ENCODE data around the gene MFSD11. TPM values are rescaled to one million over a fixed set of nuclear protein-coding genes. Genes with fewer than 3 reads are reported as not detected.

Gene MFSD11
- polyA plus RNA-seq, 1 donor from 2014 or later: 36.1 TPM

DNA sequence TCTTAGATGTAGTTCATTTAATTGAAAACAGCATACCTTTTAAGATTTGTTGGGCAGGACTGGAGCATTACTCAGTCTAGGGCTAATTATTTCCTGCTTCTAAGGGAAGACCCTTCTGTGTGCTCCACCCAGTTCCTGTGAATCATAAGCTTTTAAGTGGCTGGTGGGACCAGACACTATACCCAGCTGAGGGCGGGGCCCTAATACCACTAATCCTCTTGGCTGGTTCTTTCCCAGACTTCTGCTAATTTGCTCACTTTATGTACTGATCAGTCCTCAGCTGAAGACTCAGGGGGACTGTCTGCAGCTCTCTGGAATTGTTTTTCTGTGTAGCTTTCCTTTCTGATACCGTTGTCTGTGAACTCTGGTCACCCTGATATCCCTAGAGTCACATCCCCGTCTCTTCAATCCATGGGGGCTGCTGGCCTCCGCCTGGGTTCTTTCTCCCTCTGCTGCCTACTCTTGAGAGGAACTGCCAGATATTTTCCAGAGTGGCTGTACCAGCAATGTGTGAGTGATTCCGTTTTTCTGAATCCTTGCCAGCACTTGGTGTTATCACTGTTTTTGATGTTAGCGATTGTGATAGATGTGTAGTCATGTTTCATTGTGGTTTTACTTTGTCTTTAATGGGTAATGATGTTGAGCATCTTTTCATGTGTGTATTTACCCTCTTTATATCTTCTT lies 35.1 kb downstream of the MFSD11 start:
- Histone ChIP-seq H2AFZ (ENCODE audit: low read depth, low read length) (no peak overlapping the region), H3K27me3 (ENCODE audit: insufficient read depth, low read depth, low read length) (no peaks in the 10 kb centered on the region), H3K27ac (ENCODE audit: low read length) (no peak overlapping the region), H3K36me3 (ENCODE audit: insufficient read depth, low read length) (peaks cover 9% of the 10 kb centered on the region), H3K4me2 (ENCODE audit: low read length) (no peak overlapping the region), H3K9ac (ENCODE audit: low read length) (no peak overlapping the region), H3F3A (ENCODE audit: insufficient read depth, low read length, poor library complexity, severe bottlenecking) (no peaks in the 10 kb centered on the region), H3K9me2 (ENCODE audit: insufficient read depth, low read length) (no peaks in the 10 kb centered on the region), H3K9me3 (ENCODE audit: low read length) (no peaks in the 10 kb centered on the region), H4K20me1 (ENCODE audit: insufficient read depth) (no peaks in the 10 kb centered on the region), H3K79me2 (replicated peaks; ENCODE audit: insufficient read depth, low read length) (no peaks in the 10 kb centered on the region), H3K4me3 (ENCODE audit: low read length) (no peak overlapping the region)
- TF ChIP-seq MXI1 (conservative IDR thresholded peaks at IDR 0.05; ENCODE audit: poor library complexity, severe bottlenecking) (no peak), POLR2AphosphoS5 (IDR thresholded peaks at IDR 0.05) (no peak), EZH2 (IDR thresholded peaks at IDR 0.05; ENCODE audit: borderline replicate concordance, insufficient read depth, low read length, poor library complexity, severe bottlenecking) (no peak), SMC3 (conservative IDR thresholded peaks at IDR 0.05; ENCODE audit: poor library complexity) (no peak), TAF1 (IDR thresholded peaks at IDR 0.05; ENCODE audit: low read depth) (no peak), RAD21 (conservative IDR thresholded peaks at IDR 0.05) (no peak), EP300 (conservative IDR thresholded peaks at IDR 0.05; ENCODE audit: poor library complexity, severe bottlenecking) (no peak)
- TF ChIP-seq, protein P1, sequence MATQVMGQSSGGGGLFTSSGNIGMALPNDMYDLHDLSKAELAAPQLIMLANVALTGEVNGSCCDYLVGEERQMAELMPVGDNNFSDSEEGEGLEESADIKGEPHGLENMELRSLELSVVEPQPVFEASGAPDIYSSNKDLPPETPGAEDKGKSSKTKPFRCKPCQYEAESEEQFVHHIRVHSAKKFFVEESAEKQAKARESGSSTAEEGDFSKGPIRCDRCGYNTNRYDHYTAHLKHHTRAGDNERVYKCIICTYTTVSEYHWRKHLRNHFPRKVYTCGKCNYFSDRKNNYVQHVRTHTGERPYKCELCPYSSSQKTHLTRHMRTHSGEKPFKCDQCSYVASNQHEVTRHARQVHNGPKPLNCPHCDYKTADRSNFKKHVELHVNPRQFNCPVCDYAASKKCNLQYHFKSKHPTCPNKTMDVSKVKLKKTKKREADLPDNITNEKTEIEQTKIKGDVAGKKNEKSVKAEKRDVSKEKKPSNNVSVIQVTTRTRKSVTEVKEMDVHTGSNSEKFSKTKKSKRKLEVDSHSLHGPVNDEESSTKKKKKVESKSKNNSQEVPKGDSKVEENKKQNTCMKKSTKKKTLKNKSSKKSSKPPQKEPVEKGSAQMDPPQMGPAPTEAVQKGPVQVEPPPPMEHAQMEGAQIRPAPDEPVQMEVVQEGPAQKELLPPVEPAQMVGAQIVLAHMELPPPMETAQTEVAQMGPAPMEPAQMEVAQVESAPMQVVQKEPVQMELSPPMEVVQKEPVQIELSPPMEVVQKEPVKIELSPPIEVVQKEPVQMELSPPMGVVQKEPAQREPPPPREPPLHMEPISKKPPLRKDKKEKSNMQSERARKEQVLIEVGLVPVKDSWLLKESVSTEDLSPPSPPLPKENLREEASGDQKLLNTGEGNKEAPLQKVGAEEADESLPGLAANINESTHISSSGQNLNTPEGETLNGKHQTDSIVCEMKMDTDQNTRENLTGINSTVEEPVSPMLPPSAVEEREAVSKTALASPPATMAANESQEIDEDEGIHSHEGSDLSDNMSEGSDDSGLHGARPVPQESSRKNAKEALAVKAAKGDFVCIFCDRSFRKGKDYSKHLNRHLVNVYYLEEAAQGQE (IDR thresholded peaks at IDR 0.05; ENCODE audit: borderline replicate concordance): no peak
- TF ChIP-seq, protein P2, sequence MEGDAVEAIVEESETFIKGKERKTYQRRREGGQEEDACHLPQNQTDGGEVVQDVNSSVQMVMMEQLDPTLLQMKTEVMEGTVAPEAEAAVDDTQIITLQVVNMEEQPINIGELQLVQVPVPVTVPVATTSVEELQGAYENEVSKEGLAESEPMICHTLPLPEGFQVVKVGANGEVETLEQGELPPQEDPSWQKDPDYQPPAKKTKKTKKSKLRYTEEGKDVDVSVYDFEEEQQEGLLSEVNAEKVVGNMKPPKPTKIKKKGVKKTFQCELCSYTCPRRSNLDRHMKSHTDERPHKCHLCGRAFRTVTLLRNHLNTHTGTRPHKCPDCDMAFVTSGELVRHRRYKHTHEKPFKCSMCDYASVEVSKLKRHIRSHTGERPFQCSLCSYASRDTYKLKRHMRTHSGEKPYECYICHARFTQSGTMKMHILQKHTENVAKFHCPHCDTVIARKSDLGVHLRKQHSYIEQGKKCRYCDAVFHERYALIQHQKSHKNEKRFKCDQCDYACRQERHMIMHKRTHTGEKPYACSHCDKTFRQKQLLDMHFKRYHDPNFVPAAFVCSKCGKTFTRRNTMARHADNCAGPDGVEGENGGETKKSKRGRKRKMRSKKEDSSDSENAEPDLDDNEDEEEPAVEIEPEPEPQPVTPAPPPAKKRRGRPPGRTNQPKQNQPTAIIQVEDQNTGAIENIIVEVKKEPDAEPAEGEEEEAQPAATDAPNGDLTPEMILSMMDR (IDR thresholded peaks at IDR 0.05; ENCODE audit: poor library complexity, severe bottlenecking): no peak

DNA sequence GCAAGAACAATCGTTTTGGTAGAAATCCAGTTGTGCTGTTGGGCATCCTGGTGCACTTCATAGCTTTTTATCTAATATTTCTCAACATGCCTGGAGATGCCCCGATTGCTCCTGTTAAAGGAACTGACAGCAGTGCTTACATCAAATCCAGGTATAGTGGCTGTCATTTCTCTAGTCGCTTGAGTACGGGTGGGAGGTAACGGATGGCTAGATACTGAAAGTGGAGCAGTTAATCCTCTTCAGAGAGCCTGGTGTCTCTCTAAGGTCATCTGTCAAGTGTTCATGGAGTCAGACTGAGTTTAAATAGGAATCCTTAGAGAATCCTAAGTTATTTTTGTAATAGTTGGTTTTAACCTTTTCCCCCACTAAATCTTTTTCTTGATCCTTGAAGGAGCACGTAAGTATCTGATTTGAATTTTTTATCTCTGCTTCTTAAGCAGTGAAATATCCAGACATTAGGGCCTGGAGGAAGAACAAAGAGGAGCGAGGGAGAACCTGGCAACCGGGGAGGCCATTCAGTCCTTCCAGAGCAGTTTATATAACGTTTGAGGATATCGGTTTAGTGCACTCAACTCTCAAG lies 37.2 kb downstream of the MFSD11 start:
- Histone ChIP-seq H3K9ac (ENCODE audit: low read length) (no peak overlapping the region), H4K20me1 (ENCODE audit: insufficient read depth) (no peaks in the 10 kb centered on the region), H3F3A (ENCODE audit: insufficient read depth, low read length, poor library complexity, severe bottlenecking) (no peaks in the 10 kb centered on the region), H2AFZ (ENCODE audit: low read depth, low read length) (no peak overlapping the region), H3K27ac (ENCODE audit: low read length) (no peak overlapping the region), H3K27me3 (ENCODE audit: insufficient read depth, low read depth, low read length) (no peaks in the 10 kb centered on the region), H3K9me3 (ENCODE audit: low read length) (no peaks in the 10 kb centered on the region), H3K4me3 (ENCODE audit: low read length) (no peak overlapping the region), H3K4me2 (ENCODE audit: low read length) (no peak overlapping the region), H3K9me2 (ENCODE audit: insufficient read depth, low read length) (no peaks in the 10 kb centered on the region), H3K79me2 (replicated peaks; ENCODE audit: insufficient read depth, low read length) (no peaks in the 10 kb centered on the region), H3K36me3 (ENCODE audit: insufficient read depth, low read length) (peaks cover 4% of the 10 kb centered on the region)
- TF ChIP-seq, protein P1 (IDR thresholded peaks at IDR 0.05; ENCODE audit: borderline replicate concordance): no peak
- TF ChIP-seq POLR2AphosphoS5 (IDR thresholded peaks at IDR 0.05): no peak
- TF ChIP-seq, protein P2 (IDR thresholded peaks at IDR 0.05; ENCODE audit: poor library complexity, severe bottlenecking): no peak
- no peak for TF ChIP-seq SMC3 (conservative IDR thresholded peaks at IDR 0.05; ENCODE audit: poor library complexity)
- no peak for TF ChIP-seq EZH2 (IDR thresholded peaks at IDR 0.05; ENCODE audit: borderline replicate concordance, insufficient read depth, low read length, poor library complexity, severe bottlenecking)
- no peak for TF ChIP-seq RAD21 (conservative IDR thresholded peaks at IDR 0.05)

Measured in neural cell (in vitro differentiated cells).